Fibroblast of peridontal ligament (primary cell): ENCODE measurements around the gene ERI3.

Experiments used
- DNase-seq: peaks from one replicate; pipeline ENCODE4 v3.0.0-alpha.2; 2010; ENCODE audit errors: extremely low read depth

Gene ERI3

GRCh38 chr1:44283524-44284173 is 71.4 kb downstream of the ERI3 start:
- DNase-seq, result no peak

GRCh38 chr1:44282704-44283426 is 72.2 kb downstream of the ERI3 start:
- DNase-seq, result no peak

- no peak for DNase-seq
These were observed 72.9 kb downstream of the ERI3 start for GRCh38 chr1:44281962-44282703.

- DNase-seq, result no peak
These were observed 78.2 kb downstream of the ERI3 start for GRCh38 chr1:44276901-44277300.

- DNase-seq, result peak; percentile 10
These were observed 79.1 kb downstream of the ERI3 start for GRCh38 chr1:44275991-44276405.

- no peak for DNase-seq
These were observed 79.6 kb downstream of the ERI3 start for GRCh38 chr1:44275296-44275962.

GRCh38 chr1:44273560-44274350 is 81.3 kb downstream of the ERI3 start:
- DNase-seq, result no peak

GRCh38 chr1:44272992-44273391 is 82.1 kb downstream of the ERI3 start:
- DNase-seq, result no peak

- no peak for DNase-seq
These were observed 83.4 kb downstream of the ERI3 start for GRCh38 chr1:44271646-44272045.

GRCh38 chr1:44270686-44271628 is 84.1 kb downstream of the ERI3 start:
- DNase-seq, result peak; percentile 32

- DNase-seq, result no peak
These were observed 87.0 kb downstream of the ERI3 start for GRCh38 chr1:44268054-44268453.

GRCh38 chr1:44267438-44267837 is 87.6 kb downstream of the ERI3 start:
- no peak for DNase-seq

GRCh38 chr1:44266400-44267344 is 88.4 kb downstream of the ERI3 start:
- no peak for DNase-seq

GRCh38 chr1:44265656-44266358 is 89.2 kb downstream of the ERI3 start:
- no peak for DNase-seq

- no peak for DNase-seq
These were observed 90.6 kb downstream of the ERI3 start for GRCh38 chr1:44264451-44264771.

- no peak for DNase-seq
These were observed 91.2 kb downstream of the ERI3 start for GRCh38 chr1:44263568-44264450.

- DNase-seq, result no peak
These were observed 92.1 kb downstream of the ERI3 start for GRCh38 chr1:44262816-44263567.
